ENCODE data around the gene OR7G2. TPM values are rescaled to one million over a fixed set of nuclear protein-coding genes. Genes with fewer than 3 reads are reported as not detected.

The OR7G2 gene
- not detected for total RNA-seq

GRCh38 chr19:9107375-9107774 lies at the start of gene OR7G2:
Gene OR7G2 (minus strand): TSS chr19:9107475. CDS start chr19:9103243, 4,232 bp downstream.
- CTCF ChIA-PET = no interaction called here
- POLR2A ChIA-PET = no interaction called here
- intact Hi-C loops (cut with DNase I, micrococcal nuclease) = no loop called here
- H3K4me3 Mint-ChIP-seq = no peak within 1 kb of the TSS
- H3K9me3 Mint-ChIP-seq (ENCODE audit: low read depth) = no peaks in the 10 kb centered on the region
- H3K27ac Mint-ChIP-seq = no peak within 1 kb of the TSS
- DNase-seq (no peak), ATAC-seq (no peak)
- H3K4me1 Mint-ChIP-seq = no peaks in the 10 kb centered on the region
- H3K27me3 Mint-ChIP-seq = peaks cover 6% of the 10 kb centered on the region
- no peaks in the 10 kb centered on the region for H3K36me3 Mint-ChIP-seq (ENCODE audit: low read depth)

GRCh38 chr19:9156304-9156703 lies 49.0 kb upstream of the OR7G2 start:
- ATAC-seq = no peak

GRCh38 chr19:9155591-9155990 lies 48.3 kb upstream of the OR7G2 start:
- ATAC-seq (no peak), DNase-seq (no peak)
- ChIA-PET CTCF (no interaction called here), POLR2A (no interaction called here)
- peaks cover 40% of the 10 kb centered on the region for H3K9me3 Mint-ChIP-seq (ENCODE audit: low read depth)
- no peaks in the 10 kb centered on the region for H3K27me3 Mint-ChIP-seq
- H3K4me1 Mint-ChIP-seq = peaks cover 35% of the 10 kb centered on the region
- H3K4me3 Mint-ChIP-seq = no peak overlapping the region
- H3K27ac Mint-ChIP-seq = peak overlapping the region; percentile 76
- intact Hi-C loops (cut with DNase I, micrococcal nuclease) = no loop called here
- H3K36me3 Mint-ChIP-seq (ENCODE audit: low read depth) = peaks cover 94% of the 10 kb centered on the region

More at GRCh38 chr19:9156304-9156703, 49.0 kb upstream of the OR7G2 start:
- ChIA-PET POLR2A (no interaction called here), CTCF (interaction anchor here (0.8 kb wide), 1 partner anchor 1069 kb away, joined by 3 read pairs; no protein-coding TSS in a partner anchor)
- peaks cover 28% of the 10 kb centered on the region for H3K4me1 Mint-ChIP-seq
- H3K27ac Mint-ChIP-seq = no peak overlapping the region
- intact Hi-C loops (cut with DNase I, micrococcal nuclease) = no loop called here
- DNase-seq = no peak
- peaks cover 94% of the 10 kb centered on the region for H3K36me3 Mint-ChIP-seq (ENCODE audit: low read depth)
- H3K27me3 Mint-ChIP-seq = no peaks in the 10 kb centered on the region
- H3K9me3 Mint-ChIP-seq (ENCODE audit: low read depth) = peaks cover 42% of the 10 kb centered on the region
- H3K4me3 Mint-ChIP-seq = no peak overlapping the region

GRCh38 chr19:9151367-9151766 lies 44.1 kb upstream of the OR7G2 start:
- H3K9me3 Mint-ChIP-seq (ENCODE audit: low read depth) = peaks cover 44% of the 10 kb centered on the region
- H3K27ac Mint-ChIP-seq = no peak overlapping the region
- intact Hi-C loops (cut with DNase I, micrococcal nuclease) = no loop called here
- peaks cover 95% of the 10 kb centered on the region for H3K36me3 Mint-ChIP-seq (ENCODE audit: low read depth)
- no peaks in the 10 kb centered on the region for H3K27me3 Mint-ChIP-seq
- H3K4me1 Mint-ChIP-seq = peaks cover 64% of the 10 kb centered on the region
- ATAC-seq (peak; percentile 44), DNase-seq (peak; percentile 29)
- no peak overlapping the region for H3K4me3 Mint-ChIP-seq
- ChIA-PET CTCF (no interaction called here), POLR2A (no interaction called here)

- peaks cover 91% of the 10 kb centered on the region for H3K36me3 Mint-ChIP-seq (ENCODE audit: low read depth)
- ChIA-PET POLR2A (no interaction called here), CTCF (no interaction called here)
- no peak overlapping the region for H3K27ac Mint-ChIP-seq
- no peak for ATAC-seq
- intact Hi-C loops (cut with DNase I, micrococcal nuclease) = no loop called here
- peaks cover 59% of the 10 kb centered on the region for H3K4me1 Mint-ChIP-seq
- no peak overlapping the region for H3K4me3 Mint-ChIP-seq
- DNase-seq = no peak
- no peaks in the 10 kb centered on the region for H3K27me3 Mint-ChIP-seq
- H3K9me3 Mint-ChIP-seq (ENCODE audit: low read depth) = peaks cover 45% of the 10 kb centered on the region
Measured at GRCh38 chr19:9150650-9151049, 43.4 kb upstream of the OR7G2 start.

GRCh38 chr19:9149997-9150396 lies 42.7 kb upstream of the OR7G2 start:
- no peak for ATAC-seq
- Mint-ChIP-seq H3K27me3 (no peaks in the 10 kb centered on the region), H3K4me3 (no peak overlapping the region), H3K9me3 (ENCODE audit: low read depth) (peaks cover 44% of the 10 kb centered on the region), H3K36me3 (ENCODE audit: low read depth) (peaks cover 91% of the 10 kb centered on the region), H3K4me1 (peaks cover 56% of the 10 kb centered on the region), H3K27ac (peak overlapping the region; percentile 41)
- no peak for DNase-seq
- POLR2A ChIA-PET = no interaction called here
- CTCF ChIA-PET = no interaction called here
- intact Hi-C loops (cut with DNase I, micrococcal nuclease) = no loop called here

- ATAC-seq (no peak), DNase-seq (no peak)
- CTCF ChIA-PET = interaction anchor here (0.7 kb wide), 1 partner anchor 10 kb away, joined by 3 read pairs; no protein-coding TSS in a partner anchor
- POLR2A ChIA-PET = no interaction called here
- H3K9me3 Mint-ChIP-seq (ENCODE audit: low read depth) = peaks cover 49% of the 10 kb centered on the region
- no peaks in the 10 kb centered on the region for H3K27me3 Mint-ChIP-seq
- H3K4me1 Mint-ChIP-seq = peaks cover 56% of the 10 kb centered on the region
- intact Hi-C loops (cut with DNase I, micrococcal nuclease) = no loop called here
- peaks cover 95% of the 10 kb centered on the region for H3K36me3 Mint-ChIP-seq (ENCODE audit: low read depth)
- peak overlapping the region; percentile 11 for H3K27ac Mint-ChIP-seq
- no peak overlapping the region for H3K4me3 Mint-ChIP-seq
Measured at GRCh38 chr19:9148697-9149096, 41.4 kb upstream of the OR7G2 start.

GRCh38 chr19:9146882-9147281 lies 39.6 kb upstream of the OR7G2 start:
- ATAC-seq = no peak
- Mint-ChIP-seq H3K4me1 (peaks cover 64% of the 10 kb centered on the region), H3K27ac (no peak overlapping the region), H3K4me3 (no peak overlapping the region), H3K36me3 (ENCODE audit: low read depth) (peaks cover 92% of the 10 kb centered on the region), H3K9me3 (ENCODE audit: low read depth) (peaks cover 39% of the 10 kb centered on the region), H3K27me3 (no peaks in the 10 kb centered on the region)
- ChIA-PET POLR2A (no interaction called here), CTCF (no interaction called here)
- intact Hi-C loops (cut with DNase I, micrococcal nuclease) = no loop called here
- no peak for DNase-seq

- Mint-ChIP-seq H3K4me3 (no peak overlapping the region), H3K9me3 (ENCODE audit: low read depth) (peaks cover 25% of the 10 kb centered on the region), H3K27ac (peak overlapping the region; percentile 25), H3K27me3 (no peaks in the 10 kb centered on the region), H3K4me1 (peaks cover 57% of the 10 kb centered on the region), H3K36me3 (ENCODE audit: low read depth) (peaks cover 80% of the 10 kb centered on the region)
- ATAC-seq = no peak
- no peak for DNase-seq
- POLR2A ChIA-PET = interaction anchor here (0.6 kb wide), 1 partner anchor 433 kb away, joined by 6 read pairs; no protein-coding TSS in a partner anchor
- CTCF ChIA-PET = no interaction called here
- intact Hi-C loops (cut with DNase I, micrococcal nuclease) = loop anchor here in 1 of 2 experiments (5.0 kb wide), 2 partner anchors 392 to 527 kb away; partner anchors contain the start of gene ZNF426
Measured at GRCh38 chr19:9144920-9145319, 37.6 kb upstream of the OR7G2 start.

GRCh38 chr19:9140159-9140874 lies 33.0 kb upstream of the OR7G2 start, which contains the start of gene ZNF317:
Gene ZNF317 (plus strand): TSS chr19:9140397. CDS start chr19:9156017, 15,620 bp downstream.
- H3K4me1 Mint-ChIP-seq = peaks cover 38% of the 10 kb centered on the region
- POLR2A ChIA-PET = interaction anchor here (0.6 kb wide), 1 partner anchor 523 kb away, joined by 4 read pairs; no protein-coding TSS in a partner anchor
- H3K36me3 Mint-ChIP-seq (ENCODE audit: low read depth) = peaks cover 38% of the 10 kb centered on the region
- CTCF ChIA-PET = interaction anchor here (0.5 to 0.6 kb wide), 2 partner anchors 406 to 481 kb away, joined by 3 to 4 read pairs; no protein-coding TSS in a partner anchor
- peak within 1 kb of the TSS; percentile 99 for H3K4me3 Mint-ChIP-seq
- intact Hi-C loops (cut with DNase I, micrococcal nuclease) = loop anchor here (1.0 to 5.0 kb wide), 12 partner anchors 169 to 774 kb away; partner anchors contain the start of genes ZNF266 (in 2 of the 2), FBXL12 (in 1 of the 2), MBD3L1 (in 1 of the 2) and PIN1 (in 1 of the 2)
- peak within 1 kb of the TSS; percentile 96 for H3K27ac Mint-ChIP-seq
- peak; percentile 93 for ATAC-seq
- peak; percentile 94 for DNase-seq
- peaks cover 1% of the 10 kb centered on the region for H3K27me3 Mint-ChIP-seq
- H3K9me3 Mint-ChIP-seq (ENCODE audit: low read depth) = peaks cover 11% of the 10 kb centered on the region

- intact Hi-C loops (cut with DNase I, micrococcal nuclease) = loop anchor here (1.0 to 10.0 kb wide), 15 partner anchors 68 to 775 kb away; partner anchors contain the start of genes ZNF266 (in 2 of the 2), ZNF561 (in 2 of the 2), ZNF699 (in 2 of the 2) and FBXL12 (in 1 of the 2)
- Mint-ChIP-seq H3K27me3 (peaks cover 1% of the 10 kb centered on the region), H3K4me3 (peak overlapping the region; percentile 99), H3K27ac (peak overlapping the region; percentile 96), H3K9me3 (ENCODE audit: low read depth) (peaks cover 8% of the 10 kb centered on the region), H3K4me1 (peaks cover 37% of the 10 kb centered on the region), H3K36me3 (ENCODE audit: low read depth) (peaks cover 32% of the 10 kb centered on the region)
- CTCF ChIA-PET = interaction anchor here (0.7 kb wide), 1 partner anchor 488 kb away, joined by 3 read pairs; no protein-coding TSS in a partner anchor
- ATAC-seq (peak; percentile 7), DNase-seq (peak; percentile 12)
- POLR2A ChIA-PET = no interaction called here
Measured at GRCh38 chr19:9139609-9140158, 32.4 kb upstream of the OR7G2 start.
